Measurements from ENCODE around the gene HS6ST3.

DNA sequence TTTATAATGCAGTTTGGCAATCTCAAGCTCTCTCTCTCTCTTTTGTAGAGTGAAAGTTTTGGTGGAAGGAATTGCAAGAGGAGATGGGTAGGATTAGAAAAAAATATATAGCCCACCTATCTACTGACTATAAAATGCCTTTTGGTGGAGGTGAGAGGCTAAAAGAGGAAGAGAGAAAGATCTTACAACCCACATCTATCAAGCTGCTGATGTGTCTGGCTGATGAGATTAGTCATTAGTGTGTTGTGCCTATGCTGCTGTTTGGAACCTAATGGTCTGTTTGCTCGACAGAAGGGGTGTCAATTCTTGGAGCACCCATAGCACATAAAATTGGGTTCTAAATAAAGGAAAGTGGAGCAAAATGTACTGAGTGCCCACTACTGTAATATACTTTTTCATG, 411.0 kb downstream of the HS6ST3 start:
- no peak for TF ChIP-seq CTCF (conservative IDR thresholded peaks at IDR 0.05; ENCODE audit: low read depth, low read length)
- no peak for TF ChIP-seq EZH2 (IDR thresholded peaks at IDR 0.05; ENCODE audit: low read length, unreplicated experiment)
- TF ChIP-seq EZH2phosphoT487 (IDR thresholded peaks at IDR 0.05; ENCODE audit: borderline replicate concordance, low read length) = no peak

All from PC-3 (cell line).